GM12878 (cell line): ENCODE data around the gene MTCL3.

Source experiments
- ATF7 ChIP-seq: fragments of 450-650 bp; IDR thresholded peaks from 2 replicates; pipeline ENCODE4 v1.6.1; 2016; ENCODE audit warnings: low read depth, mild to moderate bottlenecking
- CTCF ChIP-seq, 3 experiments: IDR thresholded peaks in 2 of 3; conservative IDR thresholded peaks in 1 of 3; 2 replicates each; pipeline ENCODE4 v1.5.1; 2011; ENCODE audit warnings: low read depth in 3 of 3, low read length in 3 of 3, mild to moderate bottlenecking in 3 of 3, control low read depth in 2 of 3, moderate library complexity in 2 of 3, inconsistent platforms in 1 of 3, mixed read lengths in 1 of 3; ENCODE audit not compliant: control insufficient read depth in 2 of 3, insufficient read depth in 1 of 3; ENCODE audit errors: extremely low read depth in 1 of 3
- GABPA ChIP-seq: IDR thresholded peaks from 2 replicates; pipeline ENCODE4 v1.6.1; 2014; ENCODE audit warnings: antibody characterized with exemption, low read depth, mild to moderate bottlenecking, inconsistent platforms
- MLLT1 ChIP-seq: fragments of 450-650 bp; IDR thresholded peaks from 2 replicates; pipeline ENCODE4 v1.6.1; 2016; ENCODE audit warnings: mild to moderate bottlenecking
- POLR2AphosphoS5 ChIP-seq: IDR thresholded peaks from 2 replicates; pipeline ENCODE4 v1.6.1; 2011; ENCODE audit warnings: mild to moderate bottlenecking, low read length, inconsistent platforms
- RAD21 ChIP-seq: IDR thresholded peaks from 2 replicates; pipeline ENCODE4 v1.6.1; 2011; ENCODE audit warnings: mild to moderate bottlenecking, low read depth, low read length, moderate library complexity; ENCODE audit not compliant: insufficient read depth
- SIN3A ChIP-seq: IDR thresholded peaks from 2 replicates; pipeline ENCODE4 v1.6.1; 2012; ENCODE audit warnings: low read depth, low read length, improper control_type of control experiment
- SUZ12 ChIP-seq: fragments of 200-600 bp; sonication (generic); IDR thresholded peaks from one replicate; pipeline ENCODE4 v1.6.1; 2018; ENCODE audit warnings: antibody characterized with exemption, mild to moderate bottlenecking; ENCODE audit not compliant: unreplicated experiment
- YY1 ChIP-seq: IDR thresholded peaks from 2 replicates; pipeline ENCODE4 v1.6.1; 2011; ENCODE audit warnings: low read depth, mild to moderate bottlenecking, low read length
- ZBED1 ChIP-seq: IDR thresholded peaks from 2 replicates; pipeline ENCODE4 v1.6.1; 2016; ENCODE audit warnings: borderline replicate concordance
- ZNF207 ChIP-seq: fragments of 450-650 bp; IDR thresholded peaks from 2 replicates; pipeline ENCODE4 v1.6.1; 2014; ENCODE audit warnings: antibody characterized with exemption, mild to moderate bottlenecking, borderline replicate concordance
- ZNF274 ChIP-seq: IDR thresholded peaks from one replicate; pipeline ENCODE4 v1.8.0; 2011; ENCODE audit not compliant: insufficient read length, insufficient read depth
- ZZZ3 ChIP-seq: IDR thresholded peaks from 2 replicates; pipeline ENCODE4 v1.6.1; 2011; ENCODE audit warnings: low read depth; ENCODE audit not compliant: control insufficient read depth, insufficient read length

GRCh38 chr6:127561660-127562059 lies 42.5 kb upstream of the MTCL3 start:
- no peak for TF ChIP-seq ZZZ3
- no peak for TF ChIP-seq CTCF (IDR thresholded peaks at IDR 0.05 in 2 of 3, conservative IDR thresholded peaks at IDR 0.05 in 1 of 3; ENCODE audit: control insufficient read depth in 2 of 3, extremely low read depth in 1 of 3, insufficient read depth in 1 of 3, low read depth in 3 of 3, low read length in 3 of 3)
- no peak for TF ChIP-seq YY1
- TF ChIP-seq MLLT1, result no peak
- no peak for TF ChIP-seq POLR2AphosphoS5
- no peak for TF ChIP-seq ATF7
- TF ChIP-seq ZBED1, result no peak
- TF ChIP-seq ZNF207, result no peak
- TF ChIP-seq SIN3A, result no peak
- TF ChIP-seq SUZ12, result no peak
- no peak for TF ChIP-seq RAD21
- no peak for TF ChIP-seq ZNF274
- TF ChIP-seq GABPA, result no peak
